T follicular helper cell (primary cell): ENCODE measurements around the gene NPAS4.
"Not testable (repeated sequence)": the region's sequence is repeated elsewhere in the genome, so short reads cannot be mapped to it uniquely, and the experiment has no call there.

Experiments used
- DNase-seq: peaks from one replicate; pipeline ENCODE4 v3.0.0-alpha.2; 2020; ENCODE audit warnings: low read depth
- total RNA-seq, 2 experiments: gene quantifications; one replicate each; lab custom pipeline; 2026; lab: John Stamatoyannopoulos, UW

NPAS4 gene
- total RNA-seq = 0 reads per million in 2 experiments

DNA sequence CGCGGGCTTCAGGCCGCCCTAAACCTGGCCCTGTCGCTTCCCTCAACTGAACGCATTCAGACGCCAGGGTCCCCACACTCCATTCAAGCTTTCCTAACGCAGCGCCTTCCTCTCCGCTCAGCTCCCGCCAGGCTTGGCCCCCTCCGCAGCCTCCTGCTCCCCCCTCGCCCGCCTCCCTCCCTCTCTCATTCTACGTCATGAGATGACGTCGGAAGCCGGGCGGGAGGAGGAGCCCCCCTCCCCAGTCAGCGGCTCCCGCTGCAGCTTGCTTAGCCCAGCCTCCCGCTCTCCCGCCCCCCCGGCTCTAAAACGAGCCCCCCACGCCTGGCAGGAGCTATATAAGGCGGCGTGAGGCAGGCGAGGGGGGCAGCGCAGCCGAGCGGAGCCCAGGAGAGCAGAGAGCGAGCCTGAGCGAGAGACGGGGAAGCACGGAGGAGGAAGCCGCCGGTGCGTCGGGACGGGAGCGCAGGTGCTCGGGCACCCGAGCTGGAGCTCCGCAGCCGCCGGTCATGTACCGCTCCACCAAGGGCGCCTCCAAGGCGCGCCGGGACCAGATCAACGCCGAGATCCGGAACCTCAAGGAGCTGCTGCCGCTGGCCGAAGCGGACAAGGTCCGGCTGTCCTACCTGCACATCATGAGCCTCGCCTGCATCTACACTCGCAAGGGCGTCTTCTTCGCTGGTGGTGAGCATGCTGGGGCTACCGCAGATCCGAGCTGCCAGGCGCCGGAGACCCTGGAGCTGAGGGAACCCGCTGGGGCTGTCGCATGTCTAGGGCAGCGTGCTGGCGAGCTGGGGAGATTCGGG, at the start of gene NPAS4:
TSS of gene NPAS4 (plus strand) at position 365 of the 806 bp plus-strand sequence. CDS start at position 510, 145 bp downstream.
- no peak for DNase-seq

DNA sequence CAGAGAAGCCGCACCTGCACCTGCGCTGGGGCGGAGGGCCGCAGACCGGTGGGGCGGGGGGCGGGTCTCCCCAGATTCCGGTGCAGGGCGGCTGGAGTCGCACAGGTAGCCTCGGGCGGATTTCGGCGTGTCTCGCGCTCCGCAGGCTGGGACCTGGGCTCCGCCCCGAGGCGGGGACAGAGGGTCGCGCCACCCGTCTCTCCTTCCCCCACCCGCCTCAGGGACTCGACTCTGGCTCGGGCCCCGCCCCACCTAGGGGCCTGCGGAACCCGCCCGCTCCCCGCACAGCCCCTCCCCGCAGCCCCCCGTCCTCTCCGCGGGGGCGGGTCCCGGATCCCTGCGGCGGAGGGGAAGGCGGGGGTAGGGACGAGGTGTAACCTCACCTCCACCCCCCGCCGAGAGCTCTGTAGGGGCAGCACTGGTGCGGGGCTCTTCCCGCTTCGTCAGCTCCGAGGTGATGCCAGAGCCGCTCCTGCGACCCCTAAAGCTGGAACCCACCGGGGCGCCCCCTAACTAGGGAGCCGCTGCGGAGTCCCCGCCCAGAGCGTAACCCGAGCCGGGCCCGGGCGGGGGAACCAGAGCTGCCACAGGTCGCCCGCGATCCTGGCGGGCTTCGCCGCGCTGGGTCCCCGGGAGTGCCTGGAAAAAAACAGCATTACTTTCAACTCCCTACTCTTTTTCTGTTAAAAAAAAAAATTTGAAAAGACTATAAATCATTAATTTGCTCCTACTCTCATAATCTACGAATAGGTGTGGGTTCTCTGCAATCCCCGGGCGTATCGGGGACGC, 49.0 kb upstream of the NPAS4 start, which contains the start of gene SLC29A2:
TSS of gene SLC29A2 (minus strand) at position 134 of the 789 bp plus-strand sequence. CDS start 169 bp downstream, outside the sequence.
- DNase-seq = peak; percentile 69

DNA sequence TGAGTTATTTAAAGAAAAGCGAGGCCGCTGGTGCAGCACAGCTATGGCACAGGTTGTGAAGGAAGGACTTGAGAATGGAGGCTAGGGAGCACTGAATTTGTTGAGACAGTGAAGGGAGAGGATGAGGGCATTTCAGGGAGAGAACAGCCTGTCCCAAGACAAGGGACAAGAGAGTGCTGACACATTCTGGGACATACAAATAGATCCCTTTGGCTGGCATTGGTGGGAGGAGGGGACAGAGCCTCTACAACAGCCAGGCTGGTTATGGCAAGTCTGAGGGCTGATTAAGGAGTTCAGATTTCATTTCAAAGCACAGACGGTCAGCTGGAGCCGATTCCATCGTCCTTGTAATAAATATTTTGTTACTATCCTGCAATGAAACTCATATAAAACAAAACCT, 47.6 kb upstream of the NPAS4 start:
- no peak for DNase-seq

- not testable (repeated sequence) for DNase-seq
Measured at GRCh38 chr11:66373690-66374287, 47.0 kb upstream of the NPAS4 start.

GRCh38 chr11:66380264-66380663, 40.6 kb upstream of the NPAS4 start:
- DNase-seq = not testable (repeated sequence)

DNA sequence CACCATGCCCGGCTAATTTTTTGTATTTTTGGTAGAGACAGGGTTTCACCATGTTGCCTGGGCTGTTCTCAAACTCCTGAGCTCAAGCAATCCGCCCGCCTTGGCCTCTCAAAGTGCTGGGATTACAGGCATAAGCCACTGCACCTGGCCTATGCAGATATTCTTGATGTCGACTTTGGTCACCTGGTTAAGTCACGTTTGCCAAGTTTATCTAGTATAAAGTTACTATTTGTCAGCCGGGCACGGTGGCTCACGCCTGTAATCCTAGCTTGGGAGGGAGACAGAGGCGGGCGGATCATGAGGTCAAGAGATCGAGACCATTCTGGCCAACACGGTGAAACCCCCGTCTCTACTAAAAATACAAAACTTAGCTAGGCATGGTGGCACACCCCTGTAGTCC, 36.5 kb upstream of the NPAS4 start:
- DNase-seq = not testable (repeated sequence)

- DNase-seq = peak; percentile 76
Measured at GRCh38 chr11:66386171-66387069, 34.4 kb upstream of the NPAS4 start.

- peak; percentile 64 for DNase-seq
Measured at GRCh38 chr11:66388780-66389386, 32.0 kb upstream of the NPAS4 start.

GRCh38 chr11:66391322-66391721, 29.5 kb upstream of the NPAS4 start:
- DNase-seq = no peak

GRCh38 chr11:66393954-66394353, 26.9 kb upstream of the NPAS4 start:
- no peak for DNase-seq

GRCh38 chr11:66407651-66408050, 13.2 kb upstream of the NPAS4 start:
- DNase-seq = no peak

GRCh38 chr11:66408488-66409214, 12.2 kb upstream of the NPAS4 start:
- DNase-seq = peak; percentile 87

DNA sequence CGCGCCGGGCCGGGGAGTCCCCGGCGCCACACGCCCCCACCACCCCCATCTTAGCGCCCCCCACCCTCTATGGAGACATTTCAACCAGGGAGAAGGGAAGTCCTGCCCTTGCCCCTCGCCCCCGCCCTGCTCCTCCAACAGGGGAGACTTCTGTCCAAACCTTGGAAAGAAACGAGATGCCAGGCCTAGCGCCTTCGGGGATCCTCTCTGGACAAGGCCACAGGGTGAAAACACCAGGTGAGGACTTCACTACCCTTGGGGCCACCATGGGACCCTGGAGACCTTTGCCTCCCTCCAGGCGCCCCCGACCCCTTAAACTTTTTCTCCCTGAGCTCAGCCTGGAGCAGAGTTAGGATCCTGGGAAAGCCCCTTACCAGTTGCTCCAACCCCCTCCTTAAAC, 11.6 kb upstream of the NPAS4 start:
- no peak for DNase-seq

DNA sequence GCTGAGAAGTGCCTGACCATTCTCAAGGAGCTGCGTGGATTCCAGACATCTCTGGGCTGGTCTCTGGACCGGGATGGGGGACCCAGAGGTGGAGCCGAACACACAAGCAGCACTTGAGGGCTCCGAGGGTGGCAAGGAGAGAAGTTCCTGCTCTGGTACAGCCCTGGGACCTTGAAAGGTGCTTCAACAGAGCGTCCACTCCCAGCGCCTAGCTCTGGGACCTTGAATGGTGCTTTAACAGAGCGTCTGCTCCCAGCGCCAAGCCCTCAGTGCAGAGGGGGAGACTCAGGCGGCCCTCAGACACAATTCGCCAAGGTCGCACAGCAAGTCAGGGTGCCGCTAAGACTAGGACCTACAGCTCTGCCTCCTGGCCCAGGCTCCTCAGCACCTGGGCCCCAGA, 10.6 kb upstream of the NPAS4 start:
- no peak for DNase-seq

DNA sequence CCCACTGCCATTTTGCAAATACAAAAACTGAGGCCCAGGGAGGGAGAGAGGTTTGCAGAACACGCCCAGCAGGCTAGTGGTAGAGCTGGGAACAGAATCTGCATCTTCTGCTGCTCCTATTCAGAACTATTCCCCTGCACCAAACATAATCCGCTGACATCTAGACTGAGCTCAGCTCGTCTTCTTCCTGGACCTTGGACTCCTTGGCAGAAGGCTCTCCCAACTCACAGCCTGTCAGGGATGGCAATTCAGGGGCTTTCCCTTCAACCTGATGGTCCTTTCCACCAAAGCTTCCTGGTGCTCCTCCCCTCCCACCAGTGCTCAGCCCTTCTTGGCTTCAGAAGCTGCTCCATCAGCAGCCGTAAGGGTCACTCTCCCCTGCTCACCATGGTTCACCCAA, 9.5 kb upstream of the NPAS4 start:
- DNase-seq = no peak

DNA sequence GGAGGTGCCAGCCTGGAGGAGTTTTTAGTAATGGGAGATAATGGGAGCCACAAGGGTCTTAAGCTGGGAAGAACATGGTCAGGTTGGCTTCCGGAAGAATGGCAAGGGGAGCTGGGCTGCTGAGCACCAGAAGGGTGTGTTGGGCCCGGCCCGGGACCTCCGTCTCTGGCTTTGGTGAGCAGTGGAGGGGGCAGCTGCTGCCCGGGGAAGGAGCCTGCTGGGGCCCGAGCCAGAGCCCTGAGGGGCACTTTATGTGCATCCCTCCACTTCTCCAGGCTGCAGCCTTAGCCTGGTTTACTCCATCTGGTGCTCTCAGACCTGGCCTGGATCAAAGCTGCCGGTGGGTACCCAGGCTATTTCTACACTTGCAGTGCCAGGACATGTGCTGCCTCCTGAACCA, 8.7 kb upstream of the NPAS4 start:
- no peak for DNase-seq

- DNase-seq = no peak
Measured at GRCh38 chr11:66413167-66413566, 7.7 kb upstream of the NPAS4 start.

GRCh38 chr11:66414120-66414934, 6.5 kb upstream of the NPAS4 start:
- DNase-seq = no peak

- DNase-seq = no peak
Measured at GRCh38 chr11:66415423-66415822, 5.4 kb upstream of the NPAS4 start.
